Calu3 (cell line): ENCODE measurements around the gene PTAFR. TPM values are rescaled to one million over a fixed set of nuclear protein-coding genes. Genes with fewer than 3 reads are reported as not detected.
A peak's percentile ranks its signal among the peaks of the same experiment; 100 is the strongest.

ENCODE experiments used
- BruUV-seq: library from RNA; stranded (reverse); fragments of 400-500 nt; replicated peaks from 2 replicates; lab custom pipeline; 2021; lab: Mats Ljungman, UMichigan
- CTCF ChIA-PET: fragments of 300-600 bp; sonication (Branson Sonifier 250); formaldehyde crosslinking; loops from one replicate; lab custom pipeline; 2022; ENCODE audit warnings: antibody characterized with exemption; lab: Charles Lee
- DNase-seq: peaks from one replicate; pipeline ENCODE4 v3.0.0; 2022
- H3K27ac Mint-ChIP-seq: one replicate; pipeline ENCODE4 v1.8.0; 2022; ENCODE audit warnings: mixed read lengths; ENCODE audit not compliant: unreplicated experiment
- H3K27me3 Mint-ChIP-seq: one replicate; pipeline ENCODE4 v1.8.0; 2022; ENCODE audit warnings: mixed read lengths; ENCODE audit not compliant: unreplicated experiment
- H3K36me3 Mint-ChIP-seq: one replicate; pipeline ENCODE4 v1.8.0; 2022; ENCODE audit warnings: mild to moderate bottlenecking, moderate library complexity, mixed read lengths; ENCODE audit not compliant: insufficient read depth, unreplicated experiment
- H3K4me1 Mint-ChIP-seq: one replicate; pipeline ENCODE4 v1.8.0; 2022; ENCODE audit warnings: mild to moderate bottlenecking, low read depth, mixed read lengths; ENCODE audit not compliant: unreplicated experiment
- H3K4me3 Mint-ChIP-seq: one replicate; pipeline ENCODE4 v1.8.0; 2022; ENCODE audit warnings: mild to moderate bottlenecking, low read depth, moderate library complexity, mixed read lengths; ENCODE audit not compliant: unreplicated experiment
- H3K9me3 Mint-ChIP-seq: one replicate; pipeline ENCODE4 v1.8.0; 2022; ENCODE audit warnings: low read depth, mixed read lengths; ENCODE audit not compliant: unreplicated experiment
- CTCF ChIP-seq: fragments of 200-600 bp; IDR thresholded peaks from one replicate; pipeline ENCODE4 v1.8.0; 2022; ENCODE audit warnings: antibody characterized with exemption; ENCODE audit not compliant: unreplicated experiment
- intact Hi-C: fragments of 100-400 bp; cut with micrococcal nuclease; formaldehyde crosslinking; loops from one replicate; pipeline ENCODE4 v1.10.0; 2022; ENCODE audit not compliant: unreplicated experiment
- total RNA-seq: library from RNA; stranded (reverse); gene quantifications from 2 replicates; pipeline ENCODE4 v1.2.3, GENCODE V29; 2022

PTAFR gene
- total RNA-seq, 1 experiment from 2014 or later, result 2.5 TPM

GRCh38 chr1:28127617-28128257 is 48.8 kb downstream of the PTAFR start:
- Mint-ChIP-seq H3K36me3 (no peaks in the 10 kb centered on the region), H3K9me3 (no peaks in the 10 kb centered on the region), H3K27me3 (no peaks in the 10 kb centered on the region), H3K4me3 (no peak overlapping the region), H3K4me1 (peaks cover 8% of the 10 kb centered on the region), H3K27ac (no peak overlapping the region)
- TF ChIP-seq CTCF, result no peak
- no peak for DNase-seq
- CTCF ChIA-PET, result no interaction called here
- no TSS peak for BruUV-seq
- intact Hi-C loops, result no loop called here

- Mint-ChIP-seq H3K27me3 (no peaks in the 10 kb centered on the region), H3K4me1 (peaks cover 8% of the 10 kb centered on the region), H3K9me3 (no peaks in the 10 kb centered on the region), H3K36me3 (no peaks in the 10 kb centered on the region), H3K27ac (no peak overlapping the region), H3K4me3 (no peak overlapping the region)
- CTCF ChIA-PET, result no interaction called here
- no peak for TF ChIP-seq CTCF
- no TSS peak for BruUV-seq
- no peak for DNase-seq
- intact Hi-C loops, result no loop called here
Measured at GRCh38 chr1:28126783-28127490, 49.6 kb downstream of the PTAFR start.

- Mint-ChIP-seq H3K4me3 (no peak overlapping the region), H3K27me3 (no peaks in the 10 kb centered on the region), H3K4me1 (peaks cover 8% of the 10 kb centered on the region), H3K27ac (no peak overlapping the region), H3K9me3 (no peaks in the 10 kb centered on the region), H3K36me3 (no peaks in the 10 kb centered on the region)
- TF ChIP-seq CTCF, result no peak
- DNase-seq, result no peak
- intact Hi-C loops, result no loop called here
- no TSS peak for BruUV-seq
- CTCF ChIA-PET, result no interaction called here
Measured at GRCh38 chr1:28126212-28126611, 50.3 kb downstream of the PTAFR start.

GRCh38 chr1:28123461-28123961 is 53.0 kb downstream of the PTAFR start:
- TF ChIP-seq CTCF, result no peak
- intact Hi-C loops, result no loop called here
- H3K9me3 Mint-ChIP-seq, result no peaks in the 10 kb centered on the region
- no peaks in the 10 kb centered on the region for H3K27me3 Mint-ChIP-seq
- no peak for DNase-seq
- no TSS peak for BruUV-seq
- H3K27ac Mint-ChIP-seq, result peak overlapping the region; percentile 52
- no peak overlapping the region for H3K4me3 Mint-ChIP-seq
- CTCF ChIA-PET, result no interaction called here
- H3K36me3 Mint-ChIP-seq, result no peaks in the 10 kb centered on the region
- H3K4me1 Mint-ChIP-seq, result peaks cover 8% of the 10 kb centered on the region
